ENCODE measurements around the gene OPA1. TPM values are rescaled to one million over a fixed set of nuclear protein-coding genes. Genes with fewer than 3 reads are reported as not detected.

OPA1 gene
- 23.3 and 30.0 TPM in 2 replicates for total RNA-seq

GRCh38 chr3:193592841-193593667 lies at the start of gene OPA1:
Gene OPA1 (plus strand): TSS chr3:193593208. CDS start chr3:193593378, 170 bp downstream.

GRCh38 chr3:193554811-193555210 lies 38.2 kb upstream of the OPA1 start, which contains the start of gene ATP13A4:
Gene ATP13A4 (minus strand): TSS chr3:193554895. CDS start chr3:193554799, 96 bp downstream.

Other genes starting within 250 kb of the OPA1 start
- gene ATP13A5, start 214.5 kb upstream of the OPA1 start, total RNA-seq, result not detected in 2 replicates
- gene ATP13A4, start 38.3 kb upstream of the OPA1 start, total RNA-seq, result not detected in 2 replicates

Measured in cardiac ventricle fibroblast (primary cell).